Measurements from ENCODE around the gene NPBWR2. TPM values are rescaled to one million over a fixed set of nuclear protein-coding genes. Genes with fewer than 3 reads are reported as not detected.
A peak's percentile ranks its signal among the peaks of the same experiment; 100 is the strongest.

NPBWR2 gene
- total and polyA plus RNA-seq, 7 donors: not detected

DNA sequence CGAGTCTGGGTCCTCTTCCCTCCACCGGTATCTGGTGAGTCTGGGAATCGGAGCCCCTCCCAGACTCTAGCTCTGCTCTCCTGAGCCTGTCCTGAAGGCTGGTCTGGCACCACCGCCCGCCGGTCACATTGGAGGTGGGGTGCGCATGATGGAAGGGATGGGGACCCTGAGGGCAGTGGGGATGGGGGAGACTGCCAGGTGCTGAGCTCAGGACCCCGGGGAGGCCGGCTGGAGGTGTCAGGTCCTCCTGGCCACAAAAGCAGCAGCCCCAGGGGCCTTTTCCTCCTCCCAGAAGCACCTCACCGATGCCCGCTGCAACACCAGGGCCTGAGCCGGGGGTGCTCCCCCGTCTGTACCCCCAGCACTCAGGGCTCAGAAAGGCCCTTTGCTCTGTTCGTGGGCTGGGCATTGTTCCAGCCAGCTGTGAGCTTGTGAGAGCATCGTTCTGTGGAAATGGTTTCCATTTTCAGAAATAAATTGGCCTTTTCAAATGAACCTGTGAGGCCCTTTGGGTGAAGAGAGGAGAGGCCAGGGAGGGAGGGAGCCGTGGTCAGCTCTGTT, 2.5 kb upstream of the NPBWR2 start:
- Histone ChIP-seq H3K27me3 (ENCODE audit: insufficient read depth in 3 of 3, low read length in 2 of 3) (peaks cover 0 to 12% (median 10%) of the 10 kb centered on the region in 3 donors), H3K36me3 (ENCODE audit: insufficient read depth in 1 of 2, low read depth in 1 of 2) (no peaks in the 10 kb centered on the region), H3K4me3 (no peak overlapping the region), H3K4me1 (no peaks in the 10 kb centered on the region), H3K9me3 (no peaks in the 10 kb centered on the region), H3K27ac (no peak overlapping the region)
- intact Hi-C loops (cut with DNase I): no loop called here
- ATAC-seq (no peak), DNase-seq (peak in 1 of 2 donors; percentile 48)
- whole genome bisulfite sequencing, 3 donors: 60 to 64% (median 60%) methylated on average over 16 of the region's 16 CpGs
- TF ChIP-seq, protein P1, sequence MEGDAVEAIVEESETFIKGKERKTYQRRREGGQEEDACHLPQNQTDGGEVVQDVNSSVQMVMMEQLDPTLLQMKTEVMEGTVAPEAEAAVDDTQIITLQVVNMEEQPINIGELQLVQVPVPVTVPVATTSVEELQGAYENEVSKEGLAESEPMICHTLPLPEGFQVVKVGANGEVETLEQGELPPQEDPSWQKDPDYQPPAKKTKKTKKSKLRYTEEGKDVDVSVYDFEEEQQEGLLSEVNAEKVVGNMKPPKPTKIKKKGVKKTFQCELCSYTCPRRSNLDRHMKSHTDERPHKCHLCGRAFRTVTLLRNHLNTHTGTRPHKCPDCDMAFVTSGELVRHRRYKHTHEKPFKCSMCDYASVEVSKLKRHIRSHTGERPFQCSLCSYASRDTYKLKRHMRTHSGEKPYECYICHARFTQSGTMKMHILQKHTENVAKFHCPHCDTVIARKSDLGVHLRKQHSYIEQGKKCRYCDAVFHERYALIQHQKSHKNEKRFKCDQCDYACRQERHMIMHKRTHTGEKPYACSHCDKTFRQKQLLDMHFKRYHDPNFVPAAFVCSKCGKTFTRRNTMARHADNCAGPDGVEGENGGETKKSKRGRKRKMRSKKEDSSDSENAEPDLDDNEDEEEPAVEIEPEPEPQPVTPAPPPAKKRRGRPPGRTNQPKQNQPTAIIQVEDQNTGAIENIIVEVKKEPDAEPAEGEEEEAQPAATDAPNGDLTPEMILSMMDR (IDR thresholded peaks at IDR 0.05): no peak

DNA sequence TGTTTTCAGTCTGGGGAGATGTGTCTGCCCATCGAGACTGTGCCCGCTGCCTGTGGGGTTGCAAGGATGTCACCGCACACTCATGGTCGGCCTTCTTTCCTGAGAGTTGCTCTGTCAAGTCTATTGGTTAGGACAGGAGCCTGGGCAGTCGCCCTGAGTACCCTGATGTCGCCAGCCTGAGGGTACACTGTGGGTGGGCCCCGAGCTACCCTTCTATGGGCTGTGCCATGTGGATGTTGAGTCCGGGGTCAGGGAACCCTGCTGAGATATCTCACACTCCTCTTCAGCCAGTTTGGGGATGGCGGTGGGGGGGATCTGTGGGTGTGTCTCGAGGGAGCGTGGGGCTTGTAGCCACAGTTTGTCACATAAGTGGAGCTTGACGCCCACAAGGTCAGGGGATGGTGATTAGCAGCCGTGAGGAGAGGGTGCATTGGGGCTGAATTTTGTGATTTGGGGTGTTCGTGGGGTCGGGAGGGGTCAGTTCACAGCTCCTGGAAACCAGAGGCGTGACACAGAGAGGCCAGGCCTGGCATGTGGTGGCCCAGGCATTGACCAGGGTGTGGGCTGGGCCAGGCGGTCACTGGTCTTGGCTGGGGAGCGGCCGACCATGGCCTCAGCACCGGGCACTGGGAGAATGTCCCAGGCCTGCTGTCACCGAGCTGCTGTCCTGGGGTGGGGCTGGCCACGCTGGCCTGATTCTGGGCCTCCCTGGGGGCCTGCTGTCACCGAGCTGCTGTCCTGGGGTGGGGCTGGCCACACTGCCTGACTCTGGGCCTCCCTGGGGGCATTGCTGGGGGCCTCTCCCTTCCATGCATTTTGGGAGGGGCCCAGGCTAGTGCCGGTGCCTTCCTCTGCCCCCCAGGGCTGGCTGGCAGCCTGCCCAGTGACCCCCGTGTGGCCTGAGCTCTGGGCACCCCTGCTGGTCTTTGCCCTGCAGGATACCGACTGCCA, 1.6 kb upstream of the NPBWR2 start:
- no peak for ATAC-seq
- no peaks in the 10 kb centered on the region for H3K4me1 ChIP-seq
- 69 to 79% (median 72%) methylated on average over 22 to 26 of the region's 26 CpGs for WGBS, 3 donors

DNA sequence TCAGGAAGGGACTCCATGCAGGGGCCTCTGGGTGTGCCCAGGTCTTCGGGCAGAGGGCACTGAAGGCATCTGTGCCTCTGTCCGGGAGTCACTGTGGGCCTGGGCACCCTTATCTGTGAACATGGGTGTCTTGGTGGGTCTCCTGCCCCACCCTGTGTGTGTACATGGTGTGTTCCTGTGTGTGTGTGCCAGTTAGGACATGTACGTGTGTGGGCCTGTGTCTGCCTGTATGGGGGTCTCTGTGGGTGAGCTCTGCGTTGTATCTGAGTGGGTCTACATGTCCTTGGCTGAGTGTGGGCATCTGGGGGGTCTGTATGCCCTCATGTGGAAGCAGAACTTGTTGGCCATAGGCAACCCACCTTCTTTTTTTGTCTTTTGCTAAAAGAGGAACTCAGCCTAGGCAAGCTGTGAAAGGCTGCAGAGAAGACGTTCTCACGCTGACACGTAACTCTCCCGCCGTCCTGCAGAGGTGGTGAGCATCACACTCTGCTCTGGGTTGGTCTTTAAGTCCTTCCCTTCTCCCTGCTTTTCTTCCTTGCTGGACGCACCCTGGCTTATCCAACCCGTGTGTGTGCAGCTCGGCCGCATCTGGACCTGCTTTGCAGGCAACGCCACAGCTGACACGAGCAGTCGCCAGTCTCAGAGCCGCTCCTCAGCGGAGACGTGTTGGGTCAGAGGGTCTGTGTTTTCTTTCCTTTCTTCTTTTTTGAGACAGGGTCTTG, 532 bp upstream of the NPBWR2 start:
- no peaks in the 10 kb centered on the region for H3K36me3 ChIP-seq (ENCODE audit: insufficient read depth in 1 of 2, low read depth in 1 of 2)
- no peak overlapping the region for H3K4me3 ChIP-seq
- H3K27ac ChIP-seq: no peak overlapping the region
- DNase-seq (peak in 1 of 2 donors; percentile 34), ATAC-seq (no peak)
- intact Hi-C loops (cut with DNase I): no loop called here
- H3K4me1 ChIP-seq: no peaks in the 10 kb centered on the region
- H3K9me3 ChIP-seq: no peaks in the 10 kb centered on the region
- TF ChIP-seq, protein P1 (IDR thresholded peaks at IDR 0.05): no peak
- H3K27me3 ChIP-seq (ENCODE audit: insufficient read depth in 3 of 3, low read length in 2 of 3): peaks cover 0 to 26% (median 15%) of the 10 kb centered on the region in 3 donors
- WGBS, 3 donors: 65 to 70% (median 68%) methylated on average over 19 of the region's 19 CpGs

More for the DNA sequence above, 1.6 kb upstream of the NPBWR2 start:
- Histone ChIP-seq H3K27ac (no peak overlapping the region), H3K27me3 (ENCODE audit: insufficient read depth in 3 of 3, low read length in 2 of 3) (peaks cover 0 to 15% (median 12%) of the 10 kb centered on the region in 3 donors), H3K4me3 (no peak overlapping the region), H3K9me3 (no peaks in the 10 kb centered on the region), H3K36me3 (ENCODE audit: insufficient read depth in 1 of 2, low read depth in 1 of 2) (no peaks in the 10 kb centered on the region)
- DNase-seq: peak in 1 of 2 donors; percentile 29
- TF ChIP-seq, protein P1 (IDR thresholded peaks at IDR 0.05): no peak
- intact Hi-C loops (cut with DNase I): no loop called here

GRCh38 chr20:64106435-64106961, 867 bp downstream of the NPBWR2 start:
- Histone ChIP-seq H3K27me3 (ENCODE audit: insufficient read depth in 3 of 3, low read length in 2 of 3) (peaks cover 0 to 40% (median 24%) of the 10 kb centered on the region in 3 donors), H3K4me3 (no peak overlapping the region), H3K36me3 (ENCODE audit: insufficient read depth in 1 of 2, low read depth in 1 of 2) (no peaks in the 10 kb centered on the region), H3K27ac (no peak overlapping the region), H3K9me3 (no peaks in the 10 kb centered on the region), H3K4me1 (peaks cover 4% of the 10 kb centered on the region)
- DNase-seq (peak; percentile 8 to 45), ATAC-seq (no peak)
- 75 to 79% (median 75%) methylated on average over 28 of the region's 28 CpGs for WGBS, 3 donors
- intact Hi-C loops (cut with DNase I): no loop called here
- TF ChIP-seq, protein P1 (IDR thresholded peaks at IDR 0.05): no peak

Measured in psoas muscle (tissue), 8 donors.